ENCODE data around the gene DNAH10. TPM values are rescaled to one million over a fixed set of nuclear protein-coding genes. Genes with fewer than 3 reads are reported as not detected.

DNAH10 gene
- total and polyA plus RNA-seq, 10 of the 15 experiments (the other 5 are each of a cell fraction or from before 2014, with no cell fraction given), result 0.01 to 0.32 (median 0.06) TPM

DNA sequence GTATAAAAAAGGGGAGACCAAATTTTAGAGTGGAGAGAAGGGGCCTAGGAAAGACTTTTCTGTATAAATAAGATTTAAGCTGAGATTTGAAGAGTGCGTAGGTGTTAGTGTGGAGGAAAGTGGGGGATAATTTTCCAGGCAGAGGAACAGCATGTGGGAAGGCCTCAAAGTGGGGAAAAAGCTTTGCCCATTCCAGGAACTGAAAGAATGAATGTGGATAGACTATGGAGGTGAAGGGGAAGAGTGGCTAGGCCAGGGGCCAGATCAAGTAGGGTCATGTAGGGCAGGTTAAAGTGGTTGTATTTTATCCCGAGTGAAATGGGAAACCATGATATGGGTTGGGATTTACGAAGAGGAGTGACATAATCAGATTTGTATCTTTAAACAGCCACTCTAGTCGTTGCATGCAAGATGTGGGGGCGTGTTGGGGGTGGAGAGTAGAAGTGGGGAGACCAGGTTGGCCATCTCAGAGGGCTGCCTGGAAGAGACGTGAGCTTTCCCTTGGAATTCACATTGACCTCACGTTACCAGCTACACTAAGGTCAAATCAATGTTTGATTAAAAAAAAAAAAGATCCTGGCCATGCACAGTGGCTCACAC is 214.2 kb downstream of the DNAH10 start (continued):
- TF ChIP-seq ZBTB40 (IDR thresholded peaks at IDR 0.05; ENCODE audit: borderline replicate concordance) (no peak), PKNOX1 (IDR thresholded peaks at IDR 0.05) (no peak), SMARCA5 (IDR thresholded peaks at IDR 0.05) (no peak), BHLHE40 (IDR thresholded peaks at IDR 0.05; ENCODE audit: borderline replicate concordance in 1 of 2, low read depth in 2 of 2, low read length in 1 of 2) (no peak), ATF7 (IDR thresholded peaks at IDR 0.05; ENCODE audit: low read depth) (no peak), EGR1 (IDR thresholded peaks at IDR 0.05; ENCODE audit: borderline replicate concordance in 1 of 2, low read depth in 2 of 2, low read length in 2 of 2) (no peak), CHD4 (IDR thresholded peaks at IDR 0.05) (no peak), MLLT1 (IDR thresholded peaks at IDR 0.05) (no peak)
